Smooth muscle cell (in vitro differentiated cells): ENCODE measurements around the gene NTM. TPM values are rescaled to one million over a fixed set of nuclear protein-coding genes. Genes with fewer than 3 reads are reported as not detected.

ENCODE experiments used
- DNase-seq: peaks from one replicate; lab custom pipeline; 2025; ENCODE audit not compliant: unreplicated experiment; lab: John Stamatoyannopoulos, UW
- H2AFZ ChIP-seq: fragments of 200-600 bp; sonication (generic); 2 replicates; pipeline ENCODE4 v1.6.0; 2016; ENCODE audit warnings: antibody characterized with exemption, low read depth, mild to moderate bottlenecking
- H3F3A ChIP-seq: fragments of 200-600 bp; sonication (generic); 2 replicates; pipeline ENCODE4 v1.6.0; 2017; ENCODE audit warnings: antibody characterized with exemption, low read depth
- H3K27ac ChIP-seq: fragments of 200-600 bp; sonication (generic); 2 replicates; pipeline ENCODE4 v1.5.1; 2016; ENCODE audit warnings: low read depth, mild to moderate bottlenecking
- H3K27me3 ChIP-seq: fragments of 200-600 bp; sonication (generic); 2 replicates; pipeline ENCODE4 v1.6.1; 2016; ENCODE audit warnings: low read depth, mild to moderate bottlenecking
- H3K36me3 ChIP-seq: fragments of 200-600 bp; sonication (generic); 2 replicates; pipeline ENCODE4 v1.5.1; 2016; ENCODE audit warnings: low read depth
- H3K4me1 ChIP-seq: fragments of 200-600 bp; sonication (generic); 2 replicates; pipeline ENCODE4 v1.5.1; 2016; ENCODE audit warnings: low read depth
- H3K4me2 ChIP-seq: fragments of 200-600 bp; sonication (generic); 2 replicates; pipeline ENCODE4 v1.6.0; 2016; ENCODE audit warnings: mild to moderate bottlenecking
- H3K4me3 ChIP-seq: fragments of 200-600 bp; sonication (generic); 2 replicates; pipeline ENCODE4 v1.5.1; 2016; ENCODE audit warnings: mild to moderate bottlenecking
- H3K79me2 ChIP-seq: fragments of 200-600 bp; sonication (generic); 2 replicates; pipeline ENCODE4 v1.6.0; 2016; ENCODE audit warnings: low read depth, mild to moderate bottlenecking
- H3K9ac ChIP-seq: fragments of 200-600 bp; sonication (generic); 2 replicates; pipeline ENCODE4 v1.6.0; 2016; ENCODE audit warnings: low read depth
- H3K9me3 ChIP-seq: fragments of 200-600 bp; sonication (generic); replicated peaks from 2 replicates; pipeline ENCODE4 v1.5.1; 2016; ENCODE audit warnings: low read depth
- H4K20me1 ChIP-seq: fragments of 200-600 bp; sonication (generic); 2 replicates; pipeline ENCODE4 v1.6.0; 2016; ENCODE audit warnings: low read depth
- CTCF ChIP-seq: fragments of 200-600 bp; sonication (generic); IDR thresholded peaks from 2 replicates; pipeline ENCODE4 v1.5.1; 2017; ENCODE audit warnings: borderline replicate concordance, mild to moderate bottlenecking, antibody characterized with exemption; ENCODE audit not compliant: insufficient read depth, poor library complexity, severe bottlenecking
- WGBS: methylation state at CpG from one replicate; pipeline ENCODE4 v1.1.7; 2016; ENCODE audit warnings: low lambda C conversion rate; 5-methylcytosine and 5-hydroxymethylcytosine counted together
- polyA plus RNA-seq: library from polyadenylated mRNA; unstranded; fragments of >200 nt; fragmentation: Nextera tagmentation; extraction: Ambion mirVana; gene quantifications from 2 replicates; pipeline ENCODE4 v1.2.1, GENCODE V29; 2016
- total RNA-seq: library from RNA; depleted of rRNA; stranded (reverse); fragments of >200 nt; gene quantifications from 2 replicates; pipeline ENCODE4 v1.2.3, GENCODE V29; 2014

The NTM gene
- total and polyA plus RNA-seq, 2 experiments from 2014 or later: 68.9 to 123 TPM

GRCh38 chr11:131904756-131905155 lies 534.3 kb downstream of the NTM start:
- H3K9ac ChIP-seq: no peak overlapping the region
- H3K4me1 ChIP-seq: peaks cover 10% of the 10 kb centered on the region
- H3K27ac ChIP-seq: no peak overlapping the region
- no peak for TF ChIP-seq CTCF
- WGBS: 47% methylated on average over 3 of the region's 3 CpGs
- no peak overlapping the region for H2AFZ ChIP-seq
- H3K79me2 ChIP-seq: peaks cover 3% of the 10 kb centered on the region
- no peaks in the 10 kb centered on the region for H3K36me3 ChIP-seq
- peaks cover 4% of the 10 kb centered on the region for H3F3A ChIP-seq
- H3K4me3 ChIP-seq: no peak overlapping the region
- no peaks in the 10 kb centered on the region for H4K20me1 ChIP-seq
- H3K27me3 ChIP-seq: peaks cover 33% of the 10 kb centered on the region
- H3K9me3 ChIP-seq: no peaks in the 10 kb centered on the region
- DNase-seq: no peak
- no peak overlapping the region for H3K4me2 ChIP-seq

- 77% methylated on average over 4 of the region's 4 CpGs for WGBS
- Histone ChIP-seq H3K4me1 (peaks cover 19% of the 10 kb centered on the region), H3K9ac (no peak overlapping the region), H3K27me3 (peaks cover 51% of the 10 kb centered on the region), H3K4me2 (no peak overlapping the region), H2AFZ (no peak overlapping the region), H3K79me2 (peaks cover 3% of the 10 kb centered on the region), H3K4me3 (no peak overlapping the region), H4K20me1 (no peaks in the 10 kb centered on the region), H3K9me3 (no peaks in the 10 kb centered on the region), H3F3A (peaks cover 7% of the 10 kb centered on the region), H3K36me3 (no peaks in the 10 kb centered on the region), H3K27ac (no peak overlapping the region)
- TF ChIP-seq CTCF: no peak
- DNase-seq: no peak
Measured at GRCh38 chr11:131906963-131907362, 536.5 kb downstream of the NTM start.

- H3K79me2 ChIP-seq: peaks cover 3% of the 10 kb centered on the region
Measured at GRCh38 chr11:131907371-131907770, 537.0 kb downstream of the NTM start.

More at GRCh38 chr11:131907371-131907770, 537.0 kb downstream of the NTM start:
- Histone ChIP-seq H3K27me3 (peaks cover 55% of the 10 kb centered on the region), H3K27ac (no peak overlapping the region), H3K9ac (no peak overlapping the region), H3F3A (peaks cover 10% of the 10 kb centered on the region), H3K4me3 (no peak overlapping the region), H3K36me3 (no peaks in the 10 kb centered on the region), H3K4me2 (no peak overlapping the region), H4K20me1 (no peaks in the 10 kb centered on the region), H2AFZ (no peak overlapping the region), H3K9me3 (no peaks in the 10 kb centered on the region), H3K4me1 (peaks cover 23% of the 10 kb centered on the region)
- DNase-seq: no peak
- 70% methylated on average over 5 of the region's 5 CpGs for WGBS
- no peak for TF ChIP-seq CTCF
